Stimulated activated CD4-positive, alpha-beta T cell treated with anti-CD3 and anti-CD28 coated beads, TNF-alpha, amount 100 ng/mL, for 24 hours (primary cell): ENCODE results near the gene SLC4A1AP.

Source experiments
- DNase-seq, 3 experiments: peaks; one replicate each; pipeline ENCODE4 v3.0.0-alpha.2; 2020; ENCODE audit warnings: low read depth in 3 of 3

SLC4A1AP gene

GRCh38 chr2:27742571-27742970 lies 78.9 kb downstream of the SLC4A1AP start:
- no peak for DNase-seq
